C4-2B (cell line): Measurements from ENCODE around the gene ZBED4.

Experiments
- ZFX ChIP-seq: fragments of 450-650 bp; IDR thresholded peaks from 2 replicates; pipeline ENCODE4 v1.6.1; 2017
- TF ChIP-seq, protein P1 (sequence below): fragments of 450-650 bp; conservative IDR thresholded peaks from 2 replicates; pipeline ENCODE4 v1.5.1; 2017; ENCODE audit warnings: mild to moderate bottlenecking

DNA sequence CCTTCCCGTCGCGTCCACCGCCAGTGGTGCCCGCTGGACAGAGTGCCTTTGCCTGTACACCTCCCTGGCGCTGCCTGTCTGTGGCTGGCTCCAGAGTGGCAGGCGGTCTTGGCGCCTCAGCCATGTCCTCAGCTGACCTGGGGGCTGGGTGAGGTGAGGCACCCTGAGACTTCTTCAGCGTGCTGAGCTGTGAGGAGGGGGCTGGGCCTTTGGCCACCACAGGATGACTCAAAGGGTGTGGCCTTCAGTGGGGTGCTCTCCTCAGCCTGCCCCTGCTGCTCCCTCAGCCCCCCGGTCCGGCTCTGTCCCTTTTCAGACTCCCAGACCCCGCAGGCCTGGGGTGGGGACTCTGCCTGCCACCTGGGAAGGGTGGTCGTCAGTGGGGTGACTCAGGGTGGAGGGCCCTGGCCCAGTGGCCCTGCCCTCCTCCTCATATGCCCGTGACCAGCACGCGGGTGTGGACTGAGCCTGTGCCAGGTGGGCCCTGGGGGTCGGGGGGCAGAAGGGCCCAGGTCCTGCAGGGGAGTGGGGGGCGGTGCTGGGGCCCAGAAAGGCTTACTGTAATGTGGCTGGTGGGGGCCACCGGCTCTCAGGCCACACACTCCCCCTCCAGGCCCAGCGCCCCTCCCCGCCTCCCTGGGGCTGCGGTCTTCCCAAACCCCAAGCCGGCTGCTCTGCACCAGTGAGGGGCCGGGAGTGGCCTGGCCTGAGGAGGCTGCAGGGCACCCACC, 80.7 kb downstream of the ZBED4 start:
- TF ChIP-seq, protein P1, sequence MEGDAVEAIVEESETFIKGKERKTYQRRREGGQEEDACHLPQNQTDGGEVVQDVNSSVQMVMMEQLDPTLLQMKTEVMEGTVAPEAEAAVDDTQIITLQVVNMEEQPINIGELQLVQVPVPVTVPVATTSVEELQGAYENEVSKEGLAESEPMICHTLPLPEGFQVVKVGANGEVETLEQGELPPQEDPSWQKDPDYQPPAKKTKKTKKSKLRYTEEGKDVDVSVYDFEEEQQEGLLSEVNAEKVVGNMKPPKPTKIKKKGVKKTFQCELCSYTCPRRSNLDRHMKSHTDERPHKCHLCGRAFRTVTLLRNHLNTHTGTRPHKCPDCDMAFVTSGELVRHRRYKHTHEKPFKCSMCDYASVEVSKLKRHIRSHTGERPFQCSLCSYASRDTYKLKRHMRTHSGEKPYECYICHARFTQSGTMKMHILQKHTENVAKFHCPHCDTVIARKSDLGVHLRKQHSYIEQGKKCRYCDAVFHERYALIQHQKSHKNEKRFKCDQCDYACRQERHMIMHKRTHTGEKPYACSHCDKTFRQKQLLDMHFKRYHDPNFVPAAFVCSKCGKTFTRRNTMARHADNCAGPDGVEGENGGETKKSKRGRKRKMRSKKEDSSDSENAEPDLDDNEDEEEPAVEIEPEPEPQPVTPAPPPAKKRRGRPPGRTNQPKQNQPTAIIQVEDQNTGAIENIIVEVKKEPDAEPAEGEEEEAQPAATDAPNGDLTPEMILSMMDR = no peak
- TF ChIP-seq ZFX = no peak
